Measurements from ENCODE around the gene PADI3.

PADI3 gene

GRCh38 chr1:17204546-17205440 is 44.1 kb upstream of the PADI3 start, which contains the start of gene PADI1:
TSS of gene PADI1 (plus strand) at chr1:17205128. CDS start at chr1:17205218, 90 bp downstream.
- H3K4me3 ChIP-seq, result no peak within 1 kb of the TSS
- TF ChIP-seq, protein P1, sequence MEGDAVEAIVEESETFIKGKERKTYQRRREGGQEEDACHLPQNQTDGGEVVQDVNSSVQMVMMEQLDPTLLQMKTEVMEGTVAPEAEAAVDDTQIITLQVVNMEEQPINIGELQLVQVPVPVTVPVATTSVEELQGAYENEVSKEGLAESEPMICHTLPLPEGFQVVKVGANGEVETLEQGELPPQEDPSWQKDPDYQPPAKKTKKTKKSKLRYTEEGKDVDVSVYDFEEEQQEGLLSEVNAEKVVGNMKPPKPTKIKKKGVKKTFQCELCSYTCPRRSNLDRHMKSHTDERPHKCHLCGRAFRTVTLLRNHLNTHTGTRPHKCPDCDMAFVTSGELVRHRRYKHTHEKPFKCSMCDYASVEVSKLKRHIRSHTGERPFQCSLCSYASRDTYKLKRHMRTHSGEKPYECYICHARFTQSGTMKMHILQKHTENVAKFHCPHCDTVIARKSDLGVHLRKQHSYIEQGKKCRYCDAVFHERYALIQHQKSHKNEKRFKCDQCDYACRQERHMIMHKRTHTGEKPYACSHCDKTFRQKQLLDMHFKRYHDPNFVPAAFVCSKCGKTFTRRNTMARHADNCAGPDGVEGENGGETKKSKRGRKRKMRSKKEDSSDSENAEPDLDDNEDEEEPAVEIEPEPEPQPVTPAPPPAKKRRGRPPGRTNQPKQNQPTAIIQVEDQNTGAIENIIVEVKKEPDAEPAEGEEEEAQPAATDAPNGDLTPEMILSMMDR (IDR thresholded peaks at IDR 0.05), result no peak

DNA sequence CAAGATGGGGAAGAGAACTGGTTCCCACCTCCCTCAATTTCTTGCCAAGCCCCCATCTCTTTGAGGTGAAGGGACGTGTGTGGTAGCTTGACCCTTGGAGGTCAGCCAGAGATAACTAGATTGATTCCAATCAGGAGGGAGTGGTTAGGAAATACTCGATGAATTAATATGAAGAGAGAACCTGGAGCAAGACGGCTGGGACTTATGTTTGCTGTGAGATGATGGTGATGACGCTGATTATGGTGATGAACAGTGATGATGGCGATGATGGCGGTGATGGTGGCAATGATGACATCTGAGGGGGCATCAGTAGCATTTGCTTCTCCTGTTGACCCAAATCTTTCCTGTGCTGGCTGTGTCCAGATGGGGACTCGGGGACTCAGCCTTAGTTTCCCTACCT is 43.2 kb upstream of the PADI3 start:
- TF ChIP-seq, protein P1 (IDR thresholded peaks at IDR 0.05), result no peak
- no peak for DNase-seq (ENCODE audit: low spot score)
- no peak overlapping the region for H3K27ac ChIP-seq
- H3K4me3 ChIP-seq, result no peak overlapping the region

More at GRCh38 chr1:17204546-17205440, 44.1 kb upstream of the PADI3 start, which contains the start of gene PADI1:
- no peak within 1 kb of the TSS for H3K27ac ChIP-seq
- DNase-seq (ENCODE audit: low spot score), result no peak

- Histone ChIP-seq H3K27ac (no peak overlapping the region), H3K4me3 (no peak overlapping the region)
- TF ChIP-seq, protein P1 (IDR thresholded peaks at IDR 0.05), result no peak
- DNase-seq (ENCODE audit: low spot score), result no peak
Measured at GRCh38 chr1:17206196-17206595, 42.7 kb upstream of the PADI3 start.

DNA sequence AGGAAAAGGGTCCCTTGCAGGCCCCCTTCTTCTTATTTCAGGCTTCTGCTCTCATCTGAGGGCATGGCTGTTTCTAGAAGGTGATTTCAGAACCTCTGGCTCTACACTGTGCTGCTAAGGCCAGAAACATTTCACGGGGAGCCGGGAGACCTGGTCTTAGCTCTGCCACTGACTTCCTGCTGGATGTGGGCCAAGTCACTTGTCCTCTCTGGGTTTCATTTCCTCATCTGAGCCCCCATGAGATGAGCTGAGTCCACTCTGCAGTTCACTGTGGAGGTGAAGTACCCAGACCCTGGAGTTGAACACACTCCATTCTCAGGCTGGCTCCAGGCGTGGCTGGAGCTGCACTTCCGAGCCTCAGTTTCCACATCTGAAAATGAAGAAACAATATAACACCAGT is 41.9 kb upstream of the PADI3 start:
- Histone ChIP-seq H3K4me3 (no peak overlapping the region), H3K27ac (no peak overlapping the region)
- TF ChIP-seq, protein P1 (IDR thresholded peaks at IDR 0.05), result no peak
- DNase-seq (ENCODE audit: low spot score), result no peak

DNA sequence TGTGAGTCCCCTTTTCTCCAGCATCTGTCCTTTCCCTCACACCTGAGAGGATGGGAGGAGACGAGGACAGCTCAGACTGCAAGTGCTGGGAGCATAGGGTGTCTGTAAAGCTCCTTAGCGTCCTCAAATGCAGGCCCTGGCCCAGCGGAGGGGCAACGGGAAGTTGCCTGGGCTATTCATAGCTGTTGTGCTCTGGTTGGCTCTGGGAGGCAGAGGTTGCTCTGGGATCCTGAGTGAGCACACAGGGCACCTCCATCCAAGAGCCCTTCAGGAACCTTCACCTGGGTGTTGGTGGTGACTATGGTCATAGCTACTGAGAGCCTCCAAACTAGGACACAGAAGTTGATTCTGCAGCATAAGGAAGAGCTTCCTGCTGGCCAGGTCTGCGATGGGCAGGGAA is 41.4 kb upstream of the PADI3 start:
- TF ChIP-seq, protein P1 (IDR thresholded peaks at IDR 0.05), result no peak
- no peak overlapping the region for H3K27ac ChIP-seq
- H3K4me3 ChIP-seq, result no peak overlapping the region
- no peak for DNase-seq (ENCODE audit: low spot score)

DNA sequence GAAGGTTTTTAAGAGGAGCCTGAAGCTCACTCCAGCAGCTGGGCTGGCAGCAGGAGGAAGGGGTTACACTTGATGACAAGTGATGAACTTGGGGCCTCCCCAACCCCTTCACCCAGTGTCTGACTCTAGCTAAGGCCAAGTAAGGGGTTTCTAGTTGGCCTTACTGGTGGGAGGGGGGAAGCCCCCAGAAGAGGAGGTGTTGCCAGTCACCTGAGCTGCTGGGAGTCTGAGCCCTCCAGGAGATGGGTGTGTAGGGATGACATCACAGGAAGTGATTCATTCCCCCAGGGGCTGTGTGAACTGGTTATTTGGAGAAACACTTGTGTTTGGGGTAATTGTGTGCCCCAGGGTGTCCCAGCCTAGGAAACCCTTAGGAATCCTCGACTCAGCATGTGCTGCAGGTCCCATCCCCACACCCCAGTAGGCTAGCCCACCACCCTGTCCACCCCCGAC is 40.9 kb upstream of the PADI3 start:
- TF ChIP-seq, protein P1 (IDR thresholded peaks at IDR 0.05), result no peak
- no peak overlapping the region for H3K4me3 ChIP-seq
- DNase-seq (ENCODE audit: low spot score), result no peak
- H3K27ac ChIP-seq, result no peak overlapping the region

- TF ChIP-seq, protein P1 (IDR thresholded peaks at IDR 0.05), result no peak
- no peak for DNase-seq (ENCODE audit: low spot score)
- Histone ChIP-seq H3K4me3 (no peak overlapping the region), H3K27ac (no peak overlapping the region)
Measured at GRCh38 chr1:17208546-17208945, 40.4 kb upstream of the PADI3 start.
